Vagina (tissue), 2 donors: Measurements from ENCODE around the gene ADAP1.

Source experiments
- POLR2A ChIP-seq, 2 donors: fragments of 450-650 bp; IDR thresholded peaks; one replicate each; pipeline ENCODE4 v1.6.1; 2017; ENCODE audit warnings: antibody characterized with exemption in 2 of 2, mild to moderate bottlenecking in 2 of 2, moderate library complexity in 2 of 2
- POLR2AphosphoS5 ChIP-seq, 2 donors: sonication (generic); formaldehyde crosslinking; IDR thresholded peaks; one replicate each; pipeline ENCODE4 v1.9.0; 2017; ENCODE audit warnings: antibody characterized with exemption in 2 of 2, mild to moderate bottlenecking in 2 of 2, low read depth in 1 of 2; ENCODE audit not compliant: insufficient read depth in 1 of 2
- TF ChIP-seq, protein P1 (sequence below), 3 experiments: fragments of 450-650 bp in 2 of 3; fragments of 200-600 bp in 1 of 3; sonication (generic) in 1 of 3; IDR thresholded peaks; one replicate each; pipeline ENCODE4 v1.5.1; 2017 to 2019; ENCODE audit warnings: antibody characterized with exemption in 3 of 3, mild to moderate bottlenecking in 2 of 3, moderate library complexity in 2 of 3

DNA sequence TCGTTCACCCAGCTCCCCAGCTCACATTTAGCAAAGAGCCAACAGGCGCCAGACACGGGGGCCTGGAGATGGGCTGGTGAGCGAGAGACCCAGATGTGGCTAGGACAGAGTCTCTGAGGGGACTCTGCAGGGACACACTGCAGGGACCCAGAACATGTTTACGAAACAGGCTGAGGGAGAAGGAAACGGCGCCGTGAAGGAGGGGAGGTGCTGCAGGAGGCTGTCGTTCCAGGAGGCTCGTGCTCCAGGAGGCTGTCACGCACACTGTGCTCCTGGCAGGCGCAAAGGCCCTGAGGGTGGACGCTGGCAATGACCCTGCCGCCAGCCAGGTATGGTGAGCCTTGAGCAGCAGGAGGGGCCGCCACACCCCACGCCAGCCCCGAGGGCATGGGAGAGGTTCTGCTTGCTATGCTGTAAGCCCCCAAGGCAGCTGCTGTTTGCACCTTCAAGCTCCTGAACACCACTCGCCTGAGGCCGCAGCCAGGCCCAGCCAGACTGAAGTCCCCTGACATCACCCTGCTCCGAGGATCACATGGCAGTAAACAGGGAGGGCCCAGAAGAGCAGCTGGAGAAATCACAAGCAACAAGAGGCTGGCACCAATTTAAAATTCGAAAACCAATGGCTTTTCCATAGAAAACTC lies 27.3 kb downstream of the ADAP1 start:
- TF ChIP-seq, protein P1, sequence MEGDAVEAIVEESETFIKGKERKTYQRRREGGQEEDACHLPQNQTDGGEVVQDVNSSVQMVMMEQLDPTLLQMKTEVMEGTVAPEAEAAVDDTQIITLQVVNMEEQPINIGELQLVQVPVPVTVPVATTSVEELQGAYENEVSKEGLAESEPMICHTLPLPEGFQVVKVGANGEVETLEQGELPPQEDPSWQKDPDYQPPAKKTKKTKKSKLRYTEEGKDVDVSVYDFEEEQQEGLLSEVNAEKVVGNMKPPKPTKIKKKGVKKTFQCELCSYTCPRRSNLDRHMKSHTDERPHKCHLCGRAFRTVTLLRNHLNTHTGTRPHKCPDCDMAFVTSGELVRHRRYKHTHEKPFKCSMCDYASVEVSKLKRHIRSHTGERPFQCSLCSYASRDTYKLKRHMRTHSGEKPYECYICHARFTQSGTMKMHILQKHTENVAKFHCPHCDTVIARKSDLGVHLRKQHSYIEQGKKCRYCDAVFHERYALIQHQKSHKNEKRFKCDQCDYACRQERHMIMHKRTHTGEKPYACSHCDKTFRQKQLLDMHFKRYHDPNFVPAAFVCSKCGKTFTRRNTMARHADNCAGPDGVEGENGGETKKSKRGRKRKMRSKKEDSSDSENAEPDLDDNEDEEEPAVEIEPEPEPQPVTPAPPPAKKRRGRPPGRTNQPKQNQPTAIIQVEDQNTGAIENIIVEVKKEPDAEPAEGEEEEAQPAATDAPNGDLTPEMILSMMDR (IDR thresholded peaks at IDR 0.05) = no peak
- TF ChIP-seq POLR2A (IDR thresholded peaks at IDR 0.05) (no peak), POLR2AphosphoS5 (IDR thresholded peaks at IDR 0.05; ENCODE audit: insufficient read depth in 1 of 2, low read depth in 1 of 2) (no peak)
